B cell (primary cell): ENCODE data around the gene WDR6.

Source experiments
- CTCF ChIP-seq: fragments of 200-600 bp; IDR thresholded peaks from one replicate; pipeline ENCODE4 v1.8.0; 2022; ENCODE audit warnings: antibody characterized with exemption, mild to moderate bottlenecking
- EZH2 ChIP-seq: IDR thresholded peaks from 2 replicates; pipeline ENCODE4 v1.6.1; 2012; ENCODE audit warnings: borderline replicate concordance, low read depth, mild to moderate bottlenecking, moderate library complexity, low read length; ENCODE audit not compliant: insufficient read depth, poor library complexity, severe bottlenecking

- TF ChIP-seq CTCF, result no peak
- TF ChIP-seq EZH2, result no peak
Observed at GRCh38 chr3:48966876-48967361, 40.3 kb upstream of the WDR6 start.
